ENCODE measurements around the gene SRGAP3. TPM values are rescaled to one million over a fixed set of nuclear protein-coding genes. Genes with fewer than 3 reads are reported as not detected.

Gene SRGAP3
- total RNA-seq, 4 donors from 2014 or later = 14.7 to 58.9 (median 18.7) TPM

DNA sequence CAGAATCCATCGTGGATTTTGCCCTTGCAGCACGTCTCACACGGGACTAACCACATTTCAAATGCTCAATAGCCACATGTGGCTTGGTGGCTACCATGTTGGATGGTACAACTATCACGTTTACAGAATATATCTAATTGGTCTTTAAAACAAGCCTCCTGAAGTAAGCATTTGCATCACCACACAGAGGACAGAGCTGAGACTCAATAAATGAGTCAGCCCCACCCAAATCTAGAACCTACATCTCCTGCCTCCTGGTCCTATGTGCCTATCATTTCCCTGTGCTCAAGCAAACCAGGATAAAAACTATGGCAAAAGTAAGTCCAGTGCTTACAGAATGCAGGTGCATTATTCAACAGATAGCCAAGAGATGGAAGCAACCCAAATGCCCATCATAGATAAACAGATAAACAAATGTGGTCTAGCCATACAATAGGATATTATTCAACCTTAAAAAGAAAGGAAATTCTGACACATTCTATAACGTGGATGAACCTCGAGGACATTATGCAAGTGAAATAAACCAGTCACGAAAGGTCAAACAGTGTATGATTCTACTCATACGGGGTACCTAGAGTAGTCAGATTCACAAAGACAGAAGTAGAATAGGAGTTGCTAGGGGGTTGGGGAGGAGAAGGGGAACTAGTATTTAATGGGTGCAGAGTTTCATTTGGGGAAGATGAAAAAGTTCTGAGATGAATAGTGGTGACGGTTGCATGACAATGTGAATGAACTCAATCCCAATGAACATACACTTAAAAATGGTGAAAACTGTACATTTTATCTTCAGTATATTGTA, 43.9 kb downstream of the SRGAP3 start:
- no peak overlapping the region for H3K4me3 ChIP-seq (replicated peaks in 1 of 3)
- intact Hi-C loops (cut with DNase I) = no loop called here
- no peaks in the 10 kb centered on the region for H3K9me3 ChIP-seq
- WGBS, 2 donors = 90 to 93% methylated on average over 9 of the region's 9 CpGs
- no peaks in the 10 kb centered on the region for H3K36me3 ChIP-seq
- TF ChIP-seq POLR2A (IDR thresholded peaks at IDR 0.05) = no peak
- TF ChIP-seq, protein P1, sequence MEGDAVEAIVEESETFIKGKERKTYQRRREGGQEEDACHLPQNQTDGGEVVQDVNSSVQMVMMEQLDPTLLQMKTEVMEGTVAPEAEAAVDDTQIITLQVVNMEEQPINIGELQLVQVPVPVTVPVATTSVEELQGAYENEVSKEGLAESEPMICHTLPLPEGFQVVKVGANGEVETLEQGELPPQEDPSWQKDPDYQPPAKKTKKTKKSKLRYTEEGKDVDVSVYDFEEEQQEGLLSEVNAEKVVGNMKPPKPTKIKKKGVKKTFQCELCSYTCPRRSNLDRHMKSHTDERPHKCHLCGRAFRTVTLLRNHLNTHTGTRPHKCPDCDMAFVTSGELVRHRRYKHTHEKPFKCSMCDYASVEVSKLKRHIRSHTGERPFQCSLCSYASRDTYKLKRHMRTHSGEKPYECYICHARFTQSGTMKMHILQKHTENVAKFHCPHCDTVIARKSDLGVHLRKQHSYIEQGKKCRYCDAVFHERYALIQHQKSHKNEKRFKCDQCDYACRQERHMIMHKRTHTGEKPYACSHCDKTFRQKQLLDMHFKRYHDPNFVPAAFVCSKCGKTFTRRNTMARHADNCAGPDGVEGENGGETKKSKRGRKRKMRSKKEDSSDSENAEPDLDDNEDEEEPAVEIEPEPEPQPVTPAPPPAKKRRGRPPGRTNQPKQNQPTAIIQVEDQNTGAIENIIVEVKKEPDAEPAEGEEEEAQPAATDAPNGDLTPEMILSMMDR (IDR thresholded peaks at IDR 0.05) = no peak
- H3K27ac ChIP-seq = no peak overlapping the region
- no peaks in the 10 kb centered on the region for H3K4me1 ChIP-seq
- DNase-seq = no peak
- no peaks in the 10 kb centered on the region for H3K27me3 ChIP-seq

DNA sequence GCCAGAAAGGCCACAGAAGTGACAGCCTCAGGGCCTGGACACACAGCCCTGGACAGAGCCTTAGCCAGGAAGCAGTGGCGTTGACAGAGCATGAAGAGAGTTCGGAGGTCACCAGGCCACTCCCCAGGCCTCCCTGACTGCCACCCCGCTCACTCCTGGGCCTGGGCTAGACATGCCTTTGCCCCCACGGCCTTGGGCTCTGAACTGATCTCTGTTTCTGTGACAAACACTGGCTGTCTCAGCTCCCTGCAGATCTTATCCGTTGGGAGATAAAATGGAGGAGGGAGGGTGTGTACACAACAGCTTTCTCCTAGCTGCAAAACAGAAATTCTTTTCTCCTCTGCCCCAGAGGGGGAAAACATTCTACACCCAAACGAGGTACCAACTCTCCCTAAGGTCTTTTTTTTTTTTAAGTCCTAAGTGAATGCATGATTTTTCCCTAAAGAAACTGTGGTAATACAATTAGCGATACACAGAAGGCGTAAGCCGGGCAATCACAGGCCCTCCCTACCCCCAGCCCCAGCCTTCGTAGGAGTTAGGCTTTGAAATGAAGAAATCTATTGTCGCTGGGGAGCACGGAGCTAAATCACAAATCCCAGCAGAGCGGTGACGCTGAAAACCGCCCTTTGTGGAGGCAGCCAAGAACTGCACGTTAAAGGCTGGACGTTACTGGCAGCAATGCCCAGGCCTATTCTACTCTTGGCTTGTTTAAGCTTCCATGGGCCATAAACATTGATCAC, 45.0 kb downstream of the SRGAP3 start:
- TF ChIP-seq, protein P1 (IDR thresholded peaks at IDR 0.05) = no peak
- no peak for TF ChIP-seq POLR2A (IDR thresholded peaks at IDR 0.05)
- 79 to 81% methylated on average over 16 to 17 of the region's 17 CpGs for WGBS, 2 donors
- Histone ChIP-seq H3K27me3 (no peaks in the 10 kb centered on the region), H3K9me3 (no peaks in the 10 kb centered on the region), H3K27ac (no peak overlapping the region), H3K4me1 (no peaks in the 10 kb centered on the region), H3K4me3 (replicated peaks in 1 of 3) (no peak overlapping the region), H3K36me3 (no peaks in the 10 kb centered on the region)
- intact Hi-C loops (cut with DNase I) = no loop called here
- DNase-seq = no peak

DNA sequence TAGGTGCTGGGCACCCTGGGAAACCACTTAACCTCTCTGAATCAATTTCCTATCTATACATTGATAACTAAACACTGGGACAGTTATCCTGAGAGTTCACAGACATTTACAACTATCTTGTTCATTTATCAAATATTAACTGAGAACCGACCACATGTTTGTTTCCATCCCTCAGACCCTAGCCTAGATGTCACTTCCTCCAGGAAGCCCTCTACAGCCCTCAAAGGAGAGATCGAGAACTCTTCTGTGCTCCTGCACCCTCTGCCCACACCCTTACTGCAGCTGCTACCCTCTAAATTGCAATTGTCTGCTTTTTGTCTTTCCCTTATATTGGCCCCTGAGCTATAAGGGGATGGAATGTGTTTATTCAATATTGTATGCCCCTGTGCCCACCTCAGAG, 46.1 kb downstream of the SRGAP3 start:
- Histone ChIP-seq H3K36me3 (no peaks in the 10 kb centered on the region), H3K9me3 (no peaks in the 10 kb centered on the region), H3K27ac (no peak overlapping the region), H3K4me3 (replicated peaks in 1 of 3) (no peak overlapping the region), H3K27me3 (no peaks in the 10 kb centered on the region), H3K4me1 (no peaks in the 10 kb centered on the region)
- WGBS, 2 donors = 93 to 98% methylated on average over 2 of the region's 2 CpGs
- intact Hi-C loops (cut with DNase I) = no loop called here
- no peak for TF ChIP-seq POLR2A (IDR thresholded peaks at IDR 0.05)
- TF ChIP-seq, protein P1 (IDR thresholded peaks at IDR 0.05) = no peak
- no peak for DNase-seq

DNA sequence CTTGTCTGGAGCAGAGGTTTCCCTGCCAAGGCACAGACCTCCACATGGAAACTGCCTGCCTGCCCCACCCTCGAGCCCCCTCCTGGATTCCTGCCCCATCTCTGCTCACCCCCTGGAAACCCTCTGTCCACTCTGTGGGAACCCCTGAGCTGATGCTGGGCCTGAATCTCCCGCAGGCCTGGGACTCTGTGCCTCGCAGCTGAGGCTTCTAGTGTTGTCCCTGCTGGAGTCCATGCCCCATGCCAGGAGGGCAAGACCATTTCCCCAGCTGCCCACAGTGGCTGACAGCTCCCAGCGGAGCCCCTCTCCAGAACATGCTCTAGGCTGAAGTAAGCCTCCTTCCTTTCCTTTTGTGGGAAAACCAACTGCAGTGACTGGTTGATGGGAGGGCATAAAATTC, 46.9 kb downstream of the SRGAP3 start:
- no peaks in the 10 kb centered on the region for H3K27me3 ChIP-seq
- no peaks in the 10 kb centered on the region for H3K36me3 ChIP-seq
- H3K4me3 ChIP-seq (replicated peaks in 1 of 3) = no peak overlapping the region
- TF ChIP-seq, protein P1 (IDR thresholded peaks at IDR 0.05) = no peak
- TF ChIP-seq POLR2A (IDR thresholded peaks at IDR 0.05) = no peak
- intact Hi-C loops (cut with DNase I) = no loop called here
- H3K27ac ChIP-seq = no peak overlapping the region
- 87 to 93% methylated on average over 3 to 4 of the region's 4 CpGs for WGBS, 2 donors
- no peaks in the 10 kb centered on the region for H3K4me1 ChIP-seq
- DNase-seq = no peak
- no peaks in the 10 kb centered on the region for H3K9me3 ChIP-seq

DNA sequence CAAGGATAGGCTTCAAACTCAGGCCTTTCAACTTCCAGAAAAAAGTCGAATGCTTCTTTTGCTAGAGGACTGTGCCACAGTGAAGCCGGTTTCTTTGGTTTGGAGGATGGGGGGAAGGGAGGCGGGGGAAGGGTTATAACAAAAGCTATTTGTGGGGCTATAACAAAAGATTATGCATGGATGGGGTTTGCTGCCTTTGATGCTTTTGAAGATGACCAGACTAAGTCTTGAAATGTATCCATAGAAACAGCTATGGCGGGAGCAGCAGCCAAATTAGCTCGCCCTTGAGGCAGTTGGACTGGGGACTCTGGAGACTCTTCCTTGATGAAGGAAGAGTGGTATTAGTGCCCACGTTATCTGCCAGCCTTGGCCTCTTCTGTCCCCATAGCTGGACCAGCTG, 47.5 kb downstream of the SRGAP3 start:
- DNase-seq = no peak
- Histone ChIP-seq H3K4me3 (replicated peaks in 1 of 3) (no peak overlapping the region), H3K9me3 (no peaks in the 10 kb centered on the region), H3K27me3 (no peaks in the 10 kb centered on the region), H3K4me1 (no peaks in the 10 kb centered on the region), H3K36me3 (no peaks in the 10 kb centered on the region), H3K27ac (no peak overlapping the region)
- intact Hi-C loops (cut with DNase I) = no loop called here
- 92 to 93% methylated on average over 6 of the region's 6 CpGs for WGBS, 2 donors
- TF ChIP-seq, protein P1 (IDR thresholded peaks at IDR 0.05) = no peak
- TF ChIP-seq POLR2A (IDR thresholded peaks at IDR 0.05) = no peak
